GM12864 (cell line): ENCODE results near the gene CUEDC1.

Experiments used
- DNase-seq: peaks from one replicate; pipeline ENCODE4 v3.0.0-alpha.2; 2011; ENCODE audit warnings: low read depth
- H3K4me3 ChIP-seq: 2 replicates; pipeline ENCODE4 v1.5.1; 2011; ENCODE audit warnings: mild to moderate bottlenecking, low read depth, low read length, control low read depth
- CTCF ChIP-seq: IDR thresholded peaks from 2 replicates; pipeline ENCODE4 v1.5.1; 2011; ENCODE audit warnings: low read depth, mild to moderate bottlenecking, moderate library complexity, low read length, control low read depth, inconsistent platforms; ENCODE audit errors: missing control alignments

Gene CUEDC1

GRCh38 chr17:57955183-57955931, at the start of gene CUEDC1:
Gene CUEDC1 (minus strand): TSS chr17:57955412. CDS start chr17:57885564, 69,848 bp downstream.
- H3K4me3 ChIP-seq: peak within 1 kb of the TSS; percentile 54
- peak; percentile 36 for TF ChIP-seq CTCF
- DNase-seq: no peak

- no peak for DNase-seq
- H3K4me3 ChIP-seq: no peak overlapping the region; the same call in 1 of the 2 replicates
- no peak for TF ChIP-seq CTCF
Observed at GRCh38 chr17:58004060-58004459, 48.8 kb upstream of the CUEDC1 start.

- no peak for DNase-seq
- no peak overlapping the region for H3K4me3 ChIP-seq
- no peak for TF ChIP-seq CTCF
Observed at GRCh38 chr17:58002973-58003372, 47.8 kb upstream of the CUEDC1 start.

GRCh38 chr17:58002154-58002948, 47.1 kb upstream of the CUEDC1 start:
- DNase-seq: no peak
- no peak for TF ChIP-seq CTCF
- no peak overlapping the region for H3K4me3 ChIP-seq

GRCh38 chr17:58001461-58002124, 46.4 kb upstream of the CUEDC1 start:
- DNase-seq: no peak
- no peak overlapping the region for H3K4me3 ChIP-seq
- TF ChIP-seq CTCF: no peak

GRCh38 chr17:57999496-58000017, 44.3 kb upstream of the CUEDC1 start:
- TF ChIP-seq CTCF: peak; percentile 73
- no peak overlapping the region for H3K4me3 ChIP-seq
- no peak for DNase-seq
